Left hindlimb (tissue), 1 donor: ENCODE results near the gene ZNF23.

Experiments used
- DNase-seq: peaks from one replicate; pipeline ENCODE4 v3.0.0-alpha.2; 2018

The ZNF23 gene

DNA sequence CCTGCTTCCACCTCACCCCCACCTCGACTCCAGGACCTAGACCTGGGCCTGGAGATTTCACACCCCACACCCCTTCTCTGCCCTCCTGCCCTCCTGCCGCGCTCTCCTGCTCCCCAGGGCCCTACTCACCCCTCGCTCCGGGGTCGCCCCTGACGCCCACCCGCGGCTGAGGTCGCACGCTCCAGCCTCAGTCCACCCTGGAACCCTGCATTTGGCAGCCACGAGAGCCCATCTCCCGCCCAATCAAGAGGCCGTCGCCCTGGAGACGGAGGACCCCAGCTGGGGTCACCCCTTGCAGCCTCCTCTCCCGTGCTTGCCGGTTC is 36.3 kb downstream of the ZNF23 start:
- DNase-seq = no peak

- no peak for DNase-seq
These were observed 37.4 kb downstream of the ZNF23 start for GRCh38 chr16:71424626-71425025.

DNA sequence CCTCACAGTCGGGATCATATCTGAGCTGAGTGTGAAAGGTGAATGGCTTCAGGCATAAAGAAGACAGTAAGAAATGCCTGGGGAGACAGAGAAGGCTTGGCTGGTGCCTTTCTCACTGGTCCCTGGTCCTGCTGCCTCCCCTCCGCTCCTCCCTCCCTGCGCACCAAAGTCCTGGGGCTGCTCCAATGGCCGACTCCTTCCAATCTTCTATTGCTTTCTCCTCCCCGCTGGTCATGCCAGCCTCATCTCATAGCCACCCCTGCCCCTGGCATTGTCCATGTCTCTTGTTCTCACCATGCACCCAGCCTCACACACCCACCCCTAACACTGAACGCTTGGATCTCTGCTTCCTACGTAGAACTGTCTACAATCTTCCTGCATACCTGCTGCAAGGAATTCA is 38.2 kb downstream of the ZNF23 start:
- DNase-seq = no peak

DNA sequence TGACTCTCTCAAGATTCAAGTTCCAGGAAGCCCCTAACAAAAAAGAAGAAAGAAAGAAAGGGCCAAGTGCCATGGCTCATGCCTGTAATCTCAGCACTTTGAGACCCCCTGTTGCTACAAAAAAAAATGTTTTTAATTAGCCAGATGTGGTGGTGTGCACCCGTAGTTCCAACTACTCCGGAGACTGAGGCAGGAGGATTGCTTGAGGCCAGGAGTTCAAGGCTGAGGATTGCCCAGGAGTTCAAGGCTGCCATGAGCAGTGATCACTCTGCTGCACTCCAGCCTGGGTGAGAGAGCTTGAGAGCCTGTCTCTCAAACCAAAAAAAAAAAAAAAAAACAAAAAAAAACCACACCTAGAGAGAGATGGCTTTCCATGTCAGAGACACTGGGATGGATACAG is 39.0 kb downstream of the ZNF23 start:
- DNase-seq = no peak

DNA sequence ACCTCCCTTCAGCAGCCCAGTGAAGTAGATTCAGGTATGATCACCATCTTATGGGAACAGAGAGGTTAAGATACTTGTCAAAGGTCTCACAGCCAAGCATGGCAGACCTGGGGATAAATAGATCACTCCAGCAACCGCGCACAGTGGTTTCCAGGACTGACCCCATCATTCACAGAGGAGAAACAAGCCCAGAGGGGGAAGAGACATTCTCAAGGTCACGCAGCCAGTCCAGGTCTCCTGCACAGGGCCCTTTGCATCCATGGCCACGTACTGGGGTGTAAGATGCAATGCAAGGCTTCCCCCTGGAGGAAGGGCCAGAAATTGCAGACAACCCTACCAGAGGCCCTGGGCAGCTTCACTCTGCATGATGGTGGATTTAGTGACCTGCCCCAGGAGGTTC is 40.1 kb downstream of the ZNF23 start:
- no peak for DNase-seq

- no peak for DNase-seq
These were observed 48.0 kb downstream of the ZNF23 start for GRCh38 chr16:71414038-71414437.

DNA sequence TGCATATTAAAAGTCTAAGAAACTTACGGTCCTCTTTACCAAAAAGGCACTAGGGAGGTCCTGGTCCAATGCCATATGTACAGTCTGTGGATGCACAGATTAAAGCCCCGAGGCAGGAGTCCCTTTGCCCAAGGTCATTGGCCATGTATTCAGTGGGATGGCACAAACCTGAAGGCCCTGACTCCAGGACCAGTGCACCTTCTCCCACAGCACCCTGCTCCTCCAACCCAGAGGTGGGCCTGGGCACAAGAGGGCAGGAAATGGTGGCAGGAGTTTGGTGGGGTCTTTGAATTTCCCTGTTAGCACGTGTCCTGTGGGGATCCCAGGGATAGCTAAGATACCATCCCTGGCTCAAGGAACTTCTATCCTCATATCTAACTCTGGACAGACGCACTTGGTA is 48.7 kb downstream of the ZNF23 start:
- no peak for DNase-seq

- DNase-seq = peak; percentile 44
These were observed 49.5 kb downstream of the ZNF23 start for GRCh38 chr16:71412270-71413160.

DNA sequence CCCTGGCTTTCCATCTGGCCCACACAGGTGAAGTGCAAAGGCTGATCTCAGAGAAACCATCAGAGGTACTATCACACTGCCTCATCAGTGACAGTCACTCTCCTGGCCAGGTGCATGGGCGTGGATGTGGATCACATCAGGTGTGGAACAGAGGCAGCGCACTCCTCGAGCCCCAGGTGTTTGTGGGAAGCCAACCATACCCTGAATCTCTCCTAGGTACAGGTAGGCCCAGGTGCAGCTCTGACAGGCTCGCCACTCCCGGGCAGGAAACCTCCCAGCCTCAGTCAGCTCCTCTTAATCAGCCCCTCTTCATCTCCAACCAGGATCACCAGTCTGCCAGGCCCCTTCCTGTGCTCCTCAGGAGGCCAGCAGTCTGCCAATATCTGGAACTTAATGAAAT is 51.9 kb downstream of the ZNF23 start:
- no peak for DNase-seq

DNA sequence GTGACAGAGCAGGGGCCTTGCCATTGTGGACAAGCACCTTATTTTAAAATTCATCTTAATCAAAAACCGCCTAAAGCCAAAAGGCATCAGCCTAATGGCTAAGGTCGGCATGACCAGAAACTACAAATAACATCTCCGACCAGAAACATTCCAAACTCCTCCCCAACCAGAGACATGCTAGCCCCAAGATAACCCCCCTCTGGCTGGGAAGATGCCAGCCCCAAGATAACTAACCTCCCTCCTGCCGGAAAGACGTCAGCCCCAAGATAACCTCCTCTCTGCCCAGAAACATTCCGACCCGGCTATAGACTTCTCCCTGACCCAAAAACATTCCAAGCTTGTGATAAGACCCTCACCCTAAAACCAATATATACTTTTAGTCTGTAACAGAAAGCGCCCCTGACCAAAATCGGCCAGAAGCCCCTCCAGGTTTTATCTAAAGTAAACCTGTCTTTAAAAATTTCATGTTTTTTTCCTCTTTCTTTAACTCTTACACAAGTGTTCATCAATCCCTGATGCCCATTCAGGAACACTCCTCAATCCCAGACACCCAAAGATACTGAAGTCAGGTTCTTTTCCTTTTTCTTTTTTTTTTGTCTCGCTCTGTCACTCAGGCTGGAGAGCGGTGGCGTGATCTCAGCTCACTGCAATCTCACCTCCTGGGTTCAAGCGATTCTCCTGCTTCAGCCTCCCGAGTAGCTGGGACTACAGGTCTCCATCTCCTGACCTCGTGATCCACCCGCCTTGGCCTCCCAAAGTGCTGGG is 52.9 kb downstream of the ZNF23 start:
- DNase-seq = no peak

DNA sequence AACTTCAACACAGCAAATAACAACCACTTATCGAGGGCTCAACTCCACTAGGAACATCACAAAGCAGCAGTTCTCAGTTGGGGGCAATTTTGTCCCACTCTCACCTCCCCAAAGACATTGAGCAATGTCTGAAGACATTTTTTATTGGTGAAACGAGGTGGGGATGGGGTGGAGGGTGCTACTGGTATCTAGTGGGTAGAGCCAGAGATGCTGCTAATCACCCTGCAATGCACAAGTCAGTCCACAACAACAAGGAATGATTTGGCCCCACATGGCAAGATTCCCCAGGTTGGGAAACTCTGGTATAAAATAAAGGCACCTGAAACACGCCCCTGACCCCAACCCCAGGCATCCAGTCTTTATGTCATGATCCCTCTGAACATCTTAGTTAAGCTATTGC is 53.5 kb downstream of the ZNF23 start:
- no peak for DNase-seq

DNA sequence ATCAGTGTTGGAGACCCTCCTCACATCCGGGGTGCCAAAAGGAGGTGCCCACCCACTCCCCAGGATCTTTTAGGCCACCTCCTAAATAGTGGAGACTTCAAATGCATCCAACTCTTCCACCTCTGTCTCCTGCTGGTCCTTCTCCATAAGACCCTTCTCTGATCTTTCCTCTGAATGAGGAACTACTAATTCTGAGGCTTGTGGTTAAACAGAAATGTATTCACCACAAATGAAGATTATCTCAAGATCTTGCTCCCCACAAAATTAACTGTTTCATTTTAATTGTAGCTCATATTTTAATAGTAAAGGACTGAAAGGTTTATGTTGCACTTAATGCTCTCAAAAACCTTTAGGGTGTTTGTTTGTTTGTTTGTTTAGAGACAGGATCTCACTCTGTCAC is 54.3 kb downstream of the ZNF23 start:
- DNase-seq = no peak

- no peak for DNase-seq
These were observed 55.3 kb downstream of the ZNF23 start for GRCh38 chr16:71406724-71407123.

- DNase-seq = no peak
These were observed 55.7 kb downstream of the ZNF23 start for GRCh38 chr16:71406316-71406715.

DNA sequence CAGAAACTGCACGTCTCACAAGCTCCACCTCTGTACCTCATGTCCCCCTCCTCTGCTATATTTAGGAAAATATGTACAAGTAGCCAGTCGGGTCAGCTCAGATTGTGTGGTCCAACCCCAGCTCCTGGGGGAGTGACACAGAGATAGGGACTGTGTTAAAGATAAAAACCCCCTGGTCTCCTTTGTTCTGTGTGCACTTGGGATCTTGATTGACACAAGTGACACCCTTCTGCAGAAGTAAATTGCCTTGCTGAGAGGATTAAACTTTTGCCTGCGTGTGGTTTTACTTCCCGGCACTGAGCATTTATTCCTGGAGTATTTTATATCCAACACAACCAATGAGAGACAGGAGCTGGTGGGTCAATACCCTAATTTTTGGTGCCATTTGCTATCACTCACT is 57.7 kb downstream of the ZNF23 start:
- DNase-seq = no peak

DNA sequence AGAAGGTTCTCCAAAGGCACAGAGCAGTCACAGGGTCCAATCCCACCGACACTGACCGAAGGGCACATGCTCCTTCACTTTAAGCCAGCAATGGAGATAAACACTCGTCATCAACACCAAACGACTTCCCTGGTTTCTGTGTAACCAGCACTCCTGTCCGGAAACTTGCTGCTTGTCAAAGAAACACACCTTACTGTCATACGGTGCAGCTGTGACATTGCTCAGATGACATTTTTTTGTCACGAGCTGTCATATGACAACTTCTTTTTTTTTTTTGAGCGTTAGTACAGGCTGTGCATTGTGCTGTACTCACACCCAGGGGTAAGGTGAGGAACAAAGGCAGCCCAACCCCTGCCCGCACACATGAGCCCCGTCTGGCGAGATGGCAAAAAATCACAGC is 59.4 kb downstream of the ZNF23 start:
- DNase-seq = no peak

- DNase-seq = no peak
These were observed 60.0 kb downstream of the ZNF23 start for GRCh38 chr16:71402007-71402406.

DNA sequence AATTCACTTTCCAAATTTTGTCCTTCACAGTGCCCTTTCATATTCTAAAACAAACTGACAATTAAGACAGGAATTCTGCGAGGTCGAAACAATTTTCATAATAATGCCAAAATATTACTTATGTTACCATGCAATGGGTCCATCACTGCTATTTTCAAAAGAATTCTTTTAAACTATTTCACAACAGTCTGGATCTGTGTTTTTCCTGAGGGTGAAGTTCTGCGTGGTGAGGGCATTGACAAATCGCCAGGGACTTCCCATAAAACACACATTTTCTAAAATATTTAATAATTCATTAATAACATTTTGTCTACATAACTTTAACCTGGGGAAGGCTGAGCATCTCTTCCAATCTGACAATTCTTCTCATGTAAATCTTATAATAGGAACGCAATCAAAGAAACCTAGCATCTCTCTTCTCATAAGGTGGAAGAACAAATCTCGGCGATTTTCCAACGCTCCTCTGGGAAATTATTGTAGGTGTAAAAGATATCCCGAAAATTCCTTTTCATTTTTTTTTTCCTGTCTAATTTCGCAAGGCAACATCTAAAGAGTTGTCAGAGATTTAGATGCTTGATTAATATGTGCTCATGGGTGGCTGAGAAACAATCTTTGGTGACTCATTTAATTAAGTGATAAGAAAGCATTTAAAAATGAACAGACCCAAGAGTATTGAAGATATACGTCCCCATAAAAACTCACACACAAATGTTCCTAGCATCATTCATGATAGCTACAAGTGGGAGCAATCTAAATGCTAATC is 62.1 kb downstream of the ZNF23 start:
- DNase-seq = no peak
